ENCODE measurements around the gene PTPRT. TPM values are rescaled to one million over a fixed set of nuclear protein-coding genes. Genes with fewer than 3 reads are reported as not detected.

Gene PTPRT
- total and polyA plus RNA-seq, 12 donors: 0.04 to 0.53 (median 0.22) TPM; not detected in 1

- Histone ChIP-seq H3K27me3 (no peaks in the 10 kb centered on the region), H3K4me1 (no peaks in the 10 kb centered on the region), H3K27ac (no peak overlapping the region), H3K4me3 (no peak overlapping the region), H3K36me3 (no peaks in the 10 kb centered on the region), H3K9me3 (peaks cover 0 to 6% (median 0%) of the 10 kb centered on the region in 11 donors)
- no peak for ATAC-seq
- intact Hi-C loops (cut with DNase I): no loop called here
- whole genome bisulfite sequencing, 2 donors: 76 to 83% methylated on average over 1 of the region's 1 CpG
- TF ChIP-seq CTCF (IDR thresholded peaks at IDR 0.05): no peak
- DNase-seq: no peak
Observed at GRCh38 chr20:42756991-42757390, 432.7 kb downstream of the PTPRT start.

- intact Hi-C loops (cut with DNase I): no loop called here
- ATAC-seq (peak in 1 of 8 donors; percentile 73), DNase-seq (no peak)
- WGBS, 2 donors: 69 to 70% methylated on average over 2 of the region's 2 CpGs
- peaks cover 0 to 5% (median 0%) of the 10 kb centered on the region in 11 donors for H3K9me3 ChIP-seq
- no peak overlapping the region for H3K27ac ChIP-seq
- H3K4me1 ChIP-seq: no peaks in the 10 kb centered on the region
- no peak for TF ChIP-seq CTCF (IDR thresholded peaks at IDR 0.05)
- no peaks in the 10 kb centered on the region for H3K27me3 ChIP-seq
- no peak overlapping the region for H3K4me3 ChIP-seq
- no peaks in the 10 kb centered on the region for H3K36me3 ChIP-seq
Observed at GRCh38 chr20:42754706-42755105, 435.0 kb downstream of the PTPRT start.

- Histone ChIP-seq H3K36me3 (no peaks in the 10 kb centered on the region), H3K4me3 (no peak overlapping the region), H3K4me1 (no peaks in the 10 kb centered on the region), H3K9me3 (no peaks in the 10 kb centered on the region), H3K27ac (no peak overlapping the region), H3K27me3 (no peaks in the 10 kb centered on the region)
- intact Hi-C loops (cut with DNase I): no loop called here
- DNase-seq: no peak
- ATAC-seq: no peak
- 80 to 86% methylated on average over 3 of the region's 3 CpGs for WGBS, 2 donors
- no peak for TF ChIP-seq CTCF (IDR thresholded peaks at IDR 0.05)
Observed at GRCh38 chr20:42752620-42753019, 437.1 kb downstream of the PTPRT start.

- WGBS, 2 donors: 81 to 86% methylated on average over 5 of the region's 5 CpGs
- intact Hi-C loops (cut with DNase I): no loop called here
Observed at GRCh38 chr20:42749556-42749955, 440.1 kb downstream of the PTPRT start.

More at GRCh38 chr20:42749556-42749955, 440.1 kb downstream of the PTPRT start:
- ATAC-seq: no peak
- TF ChIP-seq CTCF (IDR thresholded peaks at IDR 0.05): no peak
- H3K9me3 ChIP-seq: peaks cover 0 to 2% (median 0%) of the 10 kb centered on the region in 11 donors
- no peak for DNase-seq
- H3K27me3 ChIP-seq: no peaks in the 10 kb centered on the region
- no peak overlapping the region for H3K27ac ChIP-seq
- no peaks in the 10 kb centered on the region for H3K36me3 ChIP-seq
- H3K4me3 ChIP-seq: no peak overlapping the region
- no peaks in the 10 kb centered on the region for H3K4me1 ChIP-seq

Data from heart right ventricle (tissue), 16 donors.